GM21529 (cell line): ENCODE measurements around the gene RTL10.

Experiments
- ATAC-seq: cut with Tn5 transposase; IDR thresholded peaks from one replicate; pipeline ENCODE4 v1.9.1; 2021; ENCODE audit not compliant: unreplicated experiment

RTL10 gene

DNA sequence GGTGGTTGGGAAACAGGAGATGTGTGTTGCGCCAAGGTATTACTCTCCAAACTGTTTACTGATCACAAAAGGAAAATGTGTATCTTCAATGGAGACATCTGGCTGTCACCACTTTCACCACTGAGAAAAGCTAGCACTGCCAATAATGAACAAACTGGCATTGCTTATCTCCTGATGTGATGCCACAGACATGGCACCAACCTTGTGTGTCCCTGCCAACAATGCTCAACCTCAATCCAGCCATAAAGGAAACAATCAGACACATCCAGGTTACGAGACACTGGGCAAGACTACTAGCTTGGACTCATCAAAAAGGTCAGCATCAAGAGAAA is 28.1 kb downstream of the RTL10 start:
- ATAC-seq: no peak

DNA sequence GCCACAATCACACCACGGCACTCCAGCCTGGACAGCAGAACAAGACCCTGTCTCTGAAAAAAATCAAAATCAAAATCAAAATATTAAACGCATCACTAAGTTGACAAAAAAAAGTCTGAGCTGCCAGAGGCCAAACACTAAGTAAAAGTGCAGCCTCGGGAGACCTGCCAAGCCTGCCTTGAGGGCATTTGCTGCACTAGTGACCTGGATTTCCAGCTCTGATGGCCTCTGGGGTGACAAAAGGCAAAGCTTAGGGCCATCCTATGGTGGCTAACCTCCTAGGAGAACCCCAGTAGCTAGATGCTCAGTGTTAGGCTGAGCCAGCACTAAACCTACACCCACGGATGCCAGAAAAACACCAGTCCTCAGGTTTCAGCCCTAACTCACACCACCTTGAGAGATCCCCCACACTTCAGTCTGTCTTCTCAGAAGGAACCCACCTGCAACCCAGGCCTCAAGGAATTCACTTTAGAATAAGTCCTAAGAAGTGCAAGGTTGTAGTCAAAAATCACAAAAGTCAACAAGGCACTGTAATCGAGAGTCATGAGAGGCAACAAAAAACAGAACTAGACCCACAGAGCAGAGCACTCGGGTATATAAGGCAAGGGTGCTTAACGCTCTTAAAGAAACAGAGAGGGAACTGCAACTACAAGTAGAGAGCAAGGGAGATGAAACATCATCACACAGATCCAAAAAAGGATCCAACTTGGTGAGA is 28.6 kb downstream of the RTL10 start:
- ATAC-seq: no peak

DNA sequence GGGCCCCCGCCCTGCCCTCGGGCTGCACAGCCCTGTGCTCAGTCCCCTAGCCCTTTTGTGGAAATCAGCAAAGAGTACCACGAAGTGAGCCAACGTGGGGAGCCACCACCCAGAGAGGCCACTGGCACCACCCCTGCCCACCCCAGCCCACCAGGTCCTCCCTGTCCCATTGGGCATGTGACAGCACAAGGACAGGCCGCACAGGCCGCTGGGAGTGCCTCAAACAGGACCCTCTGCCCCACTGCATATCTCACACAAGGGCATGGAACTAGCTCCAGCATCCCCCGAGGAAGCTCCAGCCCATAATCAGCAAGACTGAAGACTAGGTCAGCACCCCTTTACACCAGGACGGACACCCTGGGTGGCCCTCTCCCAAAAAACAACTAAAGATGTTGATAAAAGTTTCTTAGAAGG is 29.7 kb downstream of the RTL10 start:
- no peak for ATAC-seq

DNA sequence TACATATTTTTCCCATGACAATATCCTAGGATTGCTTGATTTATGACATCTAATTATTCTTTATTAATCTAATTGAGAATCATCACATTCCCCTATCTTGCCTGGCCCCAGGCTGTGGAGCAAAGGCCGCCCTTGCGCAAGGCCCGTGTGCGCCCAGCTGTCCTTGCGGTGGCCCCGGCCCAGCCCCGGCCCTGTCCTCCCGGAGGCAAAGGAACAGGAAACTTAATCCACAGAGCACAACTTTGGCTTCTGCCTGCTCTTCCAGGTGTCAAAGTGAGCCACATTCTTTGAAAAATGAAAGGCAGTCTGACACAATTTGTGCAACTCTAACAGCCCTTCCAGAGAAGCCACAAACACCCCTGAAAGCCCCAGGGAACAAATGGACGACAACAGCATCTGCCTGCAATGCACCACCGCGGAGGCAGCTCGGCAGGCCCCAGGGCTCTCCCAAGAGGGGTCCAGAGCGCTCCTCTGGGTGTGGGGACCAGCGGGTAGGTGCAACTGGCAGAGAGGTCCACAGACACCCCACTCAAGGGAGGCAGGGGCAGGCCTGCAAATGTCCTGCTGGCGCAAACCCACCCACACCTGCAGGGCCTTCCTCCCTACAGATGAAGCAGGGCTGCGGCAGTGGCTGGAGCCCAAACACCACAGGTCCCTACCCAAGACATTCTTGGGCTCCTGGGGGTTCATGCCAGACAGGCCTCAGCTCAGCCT is 30.3 kb downstream of the RTL10 start:
- ATAC-seq: no peak

DNA sequence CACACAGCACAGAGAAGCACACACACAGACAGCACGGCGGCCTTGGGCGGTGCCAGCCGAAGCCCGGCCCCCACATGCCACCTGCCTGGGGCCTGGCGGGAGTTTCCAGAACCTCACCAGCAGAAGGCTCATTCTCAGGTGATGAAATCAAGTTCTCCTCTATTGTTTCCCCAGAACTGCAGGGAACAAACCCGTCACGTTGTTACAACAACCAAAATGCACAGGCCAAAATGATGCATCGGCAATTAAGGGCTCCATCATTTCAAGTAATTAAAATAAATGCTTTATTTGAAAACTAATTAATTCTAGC is 30.8 kb downstream of the RTL10 start:
- ATAC-seq: no peak

DNA sequence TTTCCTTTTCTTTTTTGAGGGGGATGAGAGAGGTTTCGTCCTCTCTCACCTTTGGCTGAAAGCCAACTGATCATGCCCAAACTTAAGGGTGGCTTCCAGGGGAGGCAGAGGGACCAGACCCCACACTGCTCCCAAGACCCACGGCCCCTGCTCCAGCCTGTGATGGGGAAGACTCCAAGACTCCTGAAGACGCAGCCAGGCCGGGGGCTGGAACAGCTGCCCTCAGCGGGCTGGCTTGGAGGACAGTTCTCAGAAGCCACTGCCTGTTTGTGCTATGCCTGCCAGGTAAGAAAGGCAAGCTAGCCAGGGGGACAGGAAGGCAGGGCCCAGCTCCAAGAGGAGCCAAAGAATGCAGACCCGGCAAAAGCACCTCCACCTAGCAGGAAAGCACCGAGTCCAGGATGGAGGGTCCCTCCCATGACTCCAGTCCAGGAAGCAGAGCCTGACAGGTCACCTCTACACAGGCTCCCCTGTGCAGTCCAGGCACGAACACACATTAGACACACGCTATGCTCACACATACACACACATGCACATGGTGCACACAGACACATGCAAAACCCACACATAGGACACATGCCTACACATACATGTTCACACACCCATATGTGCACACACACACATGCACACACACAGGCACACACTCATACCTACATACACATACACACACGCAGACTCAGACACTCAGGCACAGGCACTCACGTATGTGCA is 31.3 kb downstream of the RTL10 start:
- ATAC-seq: no peak

DNA sequence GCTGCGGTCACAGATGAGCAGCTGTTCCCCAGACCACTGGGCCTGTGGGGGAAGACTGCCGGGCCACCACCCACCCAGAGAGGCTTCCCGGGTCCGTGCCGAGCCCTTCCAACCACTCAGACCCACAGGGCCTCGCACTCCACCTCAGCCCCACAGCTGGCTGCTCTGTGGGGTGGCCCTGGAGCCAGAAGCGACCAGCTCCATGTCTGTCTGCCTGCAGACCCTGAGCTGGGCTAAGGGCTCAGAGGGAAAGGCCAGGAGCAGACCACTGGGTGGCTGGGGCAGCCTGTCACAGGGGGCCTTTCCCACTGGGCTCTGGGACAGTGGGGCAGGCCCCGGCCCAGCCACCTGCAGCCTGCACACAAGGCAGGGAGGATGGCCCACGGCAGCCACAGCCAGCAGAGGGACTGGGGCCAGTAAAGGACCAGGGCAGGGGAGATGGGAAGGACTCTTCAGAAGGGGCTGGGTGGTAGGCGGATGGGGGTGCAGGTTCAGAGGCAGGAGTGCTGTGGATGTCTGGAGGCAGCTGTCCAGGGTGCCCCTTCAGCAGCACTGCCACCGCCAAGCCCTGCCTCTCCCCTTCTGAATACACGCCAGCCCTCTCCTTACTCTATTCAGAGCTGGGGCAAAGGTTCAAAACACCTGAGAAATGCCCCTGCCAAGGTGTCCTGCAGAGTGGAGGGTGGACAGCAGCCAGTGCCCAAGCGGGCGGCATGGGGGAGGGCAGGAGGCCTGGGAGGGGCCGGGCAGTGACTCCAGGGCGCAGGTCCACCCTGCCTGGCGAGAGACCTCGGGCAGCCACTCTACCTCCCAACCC is 32.2 kb downstream of the RTL10 start:
- no peak for ATAC-seq

DNA sequence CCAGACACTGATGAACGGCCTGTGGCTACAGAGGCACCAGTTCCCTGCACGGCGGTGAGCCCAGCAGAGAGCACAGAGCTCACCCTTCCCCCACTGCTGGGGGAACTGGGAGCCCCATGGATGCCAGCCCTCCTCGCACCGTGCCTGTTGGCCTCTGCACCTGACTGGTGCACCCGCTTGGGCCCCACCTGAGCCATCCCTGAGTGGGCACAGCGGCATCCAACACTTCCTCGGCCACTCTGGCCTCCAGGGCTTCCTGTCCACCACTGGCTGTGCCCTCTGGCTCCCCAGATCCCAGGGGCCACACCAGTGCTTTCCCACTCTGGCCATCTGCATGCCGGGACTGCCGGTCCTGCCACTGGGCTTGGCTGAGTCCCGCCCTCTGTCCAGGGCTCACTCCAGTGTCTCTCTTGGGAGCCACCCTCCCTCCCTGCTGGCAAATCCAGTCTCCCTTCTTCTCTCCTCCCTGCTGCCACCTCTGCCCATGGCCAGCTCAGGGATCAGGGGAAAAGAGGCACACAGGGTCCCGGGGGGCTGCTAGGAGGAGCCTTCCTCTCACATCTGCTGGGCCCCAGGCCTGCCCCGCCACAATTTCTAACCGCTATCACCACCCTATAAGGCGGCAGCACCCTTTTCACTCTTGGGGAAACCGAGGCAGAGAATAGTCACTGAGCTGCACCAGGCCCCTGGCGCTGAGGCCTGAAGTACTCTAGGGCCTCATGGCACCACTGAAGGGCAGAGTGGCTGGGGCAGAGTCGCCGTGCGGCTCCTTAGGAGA is 33.0 kb downstream of the RTL10 start:
- no peak for ATAC-seq

DNA sequence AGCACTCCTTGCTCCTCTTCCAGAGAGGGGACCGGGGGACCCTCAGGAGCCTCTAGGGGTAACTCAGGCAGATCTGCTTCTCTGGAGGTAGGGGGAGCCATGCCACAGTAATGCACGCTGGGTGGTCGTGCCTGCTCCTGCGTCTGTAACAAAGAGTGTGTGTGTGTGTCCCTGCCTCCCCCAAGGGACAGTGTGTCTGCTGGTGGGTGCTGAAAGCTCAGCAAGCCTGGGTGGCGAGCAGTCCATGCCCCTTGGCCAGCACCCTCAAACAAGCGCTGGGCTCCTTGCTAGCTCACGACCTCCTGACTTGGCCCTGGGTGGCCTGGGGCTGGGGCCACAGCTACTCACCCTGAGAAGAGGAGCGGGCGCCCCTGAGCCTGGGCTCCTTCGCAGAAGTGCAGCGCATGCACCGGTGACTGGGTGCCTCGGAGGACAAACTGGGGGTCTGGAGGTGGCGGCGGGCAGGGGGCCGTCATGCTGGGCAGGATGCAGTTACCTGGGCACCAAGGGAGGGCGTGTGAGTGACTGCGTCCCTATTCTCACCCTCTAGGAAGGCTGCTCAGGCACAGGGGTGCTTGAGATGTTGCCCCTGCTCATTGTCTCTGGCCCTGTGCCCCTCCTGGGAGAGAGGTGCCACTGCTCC is 33.7 kb downstream of the RTL10 start:
- ATAC-seq: no peak

DNA sequence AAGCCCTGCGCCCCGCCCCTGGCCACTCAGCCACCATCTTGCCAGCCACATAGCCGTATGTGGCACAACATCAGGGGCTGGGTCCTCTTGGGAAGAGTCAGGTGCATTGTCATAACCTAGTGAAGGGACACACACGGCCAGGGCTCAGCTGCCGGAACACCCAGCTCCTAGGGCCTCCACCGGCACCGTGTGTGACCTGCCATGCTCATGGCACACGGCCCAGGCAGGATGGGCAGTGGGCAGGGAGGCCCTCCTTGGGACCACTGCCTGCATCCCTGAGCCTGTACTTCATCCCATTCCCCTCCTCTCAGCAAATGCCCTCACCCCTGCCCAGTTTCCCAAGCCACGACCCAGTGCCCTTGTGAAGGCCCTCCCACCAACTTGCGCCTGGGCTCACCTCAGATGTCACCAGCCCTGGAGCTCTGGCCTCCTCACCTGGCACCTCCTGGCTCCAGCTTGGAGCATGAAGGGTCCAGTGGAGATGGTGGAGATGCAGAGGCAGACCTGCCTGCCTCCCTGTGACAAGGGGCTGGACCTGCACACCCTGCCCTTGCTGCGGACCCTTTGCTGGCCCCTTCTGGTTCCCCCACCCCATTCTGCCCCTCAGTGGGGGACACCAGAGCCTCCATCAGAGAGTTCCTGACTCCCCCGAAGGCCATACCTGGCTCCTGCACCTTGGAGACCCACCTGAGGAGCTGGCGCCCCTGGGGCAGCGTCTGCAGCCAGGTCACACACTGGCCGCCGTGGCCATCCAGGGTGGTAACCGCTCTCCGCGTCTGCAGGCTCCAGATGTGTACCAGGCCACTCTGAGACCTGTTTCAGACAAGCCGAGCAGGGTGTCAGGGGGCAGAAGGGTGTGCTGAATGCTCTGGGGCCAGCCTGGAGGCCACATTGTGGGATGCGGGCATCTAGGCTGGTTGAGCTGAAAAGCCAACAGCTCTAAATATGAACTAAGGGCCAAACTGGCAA is 34.5 kb downstream of the RTL10 start:
- ATAC-seq: no peak

DNA sequence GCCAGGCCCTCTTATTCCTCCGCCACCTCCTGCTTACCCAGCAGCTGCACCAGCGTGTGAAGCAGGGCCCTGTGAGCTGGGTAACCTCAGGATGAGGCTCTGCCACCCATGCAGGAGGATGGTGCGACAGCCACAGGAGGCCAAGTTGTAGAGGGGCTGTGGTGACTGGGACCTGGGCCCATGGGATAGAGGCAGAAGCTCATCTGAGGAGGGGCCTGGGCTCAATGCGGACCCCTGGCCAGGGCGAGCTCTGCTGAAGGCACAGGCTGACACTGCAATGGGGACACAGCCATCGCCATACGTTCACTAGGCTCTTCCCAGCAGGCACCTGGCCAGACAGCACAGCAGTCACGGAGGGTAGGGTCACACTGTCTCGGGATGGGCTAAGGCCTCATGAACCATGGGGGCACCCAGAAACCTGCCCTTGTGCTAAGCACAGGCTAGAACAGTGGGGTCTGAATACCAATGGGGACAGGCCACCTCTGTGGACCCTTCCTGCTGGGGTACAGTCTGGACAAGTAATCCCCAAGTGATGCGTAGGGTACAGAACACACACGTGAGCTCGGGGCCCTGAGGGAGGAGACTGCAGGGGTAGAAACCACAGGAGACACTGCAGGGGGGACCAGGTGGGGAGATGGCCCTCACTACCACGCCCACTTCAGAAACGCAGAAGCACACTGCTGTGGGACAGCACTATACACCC is 35.3 kb downstream of the RTL10 start:
- no peak for ATAC-seq

DNA sequence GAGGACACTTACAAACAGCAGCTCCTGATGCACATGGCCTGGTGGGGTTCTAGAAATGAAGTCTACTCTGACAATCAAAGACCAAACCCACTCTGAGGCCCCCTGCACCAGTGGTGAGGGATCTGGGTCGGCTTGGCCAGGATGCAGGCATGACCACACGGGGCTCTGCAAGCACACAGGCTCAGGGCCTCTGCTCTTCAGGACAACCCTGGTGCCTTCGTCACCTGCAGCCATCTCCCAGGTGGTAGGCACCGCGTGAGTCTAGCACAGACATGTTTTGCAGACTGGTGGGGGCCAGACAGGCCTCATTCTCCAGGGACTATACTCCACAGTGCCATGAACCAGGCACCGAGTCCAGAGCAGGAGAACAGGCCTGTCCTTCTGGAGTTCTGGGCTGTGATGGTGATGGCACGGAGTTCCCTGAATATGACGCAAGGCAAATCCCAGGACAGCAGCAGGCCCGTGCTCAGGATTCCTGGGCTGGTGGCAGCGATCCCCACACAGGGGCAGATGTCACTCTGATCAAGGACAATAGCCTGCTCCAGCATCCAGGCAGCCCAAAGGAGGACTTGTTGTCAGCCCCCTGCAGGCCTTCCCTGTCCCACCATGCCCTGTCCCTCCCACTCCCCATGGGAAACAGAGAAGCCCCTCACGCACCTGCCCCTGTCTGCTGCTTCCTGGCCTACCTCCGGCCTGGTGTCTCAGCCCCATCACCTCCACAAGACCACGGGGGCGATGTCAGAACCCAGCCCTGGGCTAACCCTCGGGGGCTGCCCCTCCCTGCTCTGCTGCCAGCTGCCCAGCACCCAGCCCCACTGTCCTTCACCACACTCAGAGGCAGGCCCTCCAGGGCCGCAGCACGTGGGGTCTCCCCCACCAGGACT is 36.1 kb downstream of the RTL10 start:
- no peak for ATAC-seq

DNA sequence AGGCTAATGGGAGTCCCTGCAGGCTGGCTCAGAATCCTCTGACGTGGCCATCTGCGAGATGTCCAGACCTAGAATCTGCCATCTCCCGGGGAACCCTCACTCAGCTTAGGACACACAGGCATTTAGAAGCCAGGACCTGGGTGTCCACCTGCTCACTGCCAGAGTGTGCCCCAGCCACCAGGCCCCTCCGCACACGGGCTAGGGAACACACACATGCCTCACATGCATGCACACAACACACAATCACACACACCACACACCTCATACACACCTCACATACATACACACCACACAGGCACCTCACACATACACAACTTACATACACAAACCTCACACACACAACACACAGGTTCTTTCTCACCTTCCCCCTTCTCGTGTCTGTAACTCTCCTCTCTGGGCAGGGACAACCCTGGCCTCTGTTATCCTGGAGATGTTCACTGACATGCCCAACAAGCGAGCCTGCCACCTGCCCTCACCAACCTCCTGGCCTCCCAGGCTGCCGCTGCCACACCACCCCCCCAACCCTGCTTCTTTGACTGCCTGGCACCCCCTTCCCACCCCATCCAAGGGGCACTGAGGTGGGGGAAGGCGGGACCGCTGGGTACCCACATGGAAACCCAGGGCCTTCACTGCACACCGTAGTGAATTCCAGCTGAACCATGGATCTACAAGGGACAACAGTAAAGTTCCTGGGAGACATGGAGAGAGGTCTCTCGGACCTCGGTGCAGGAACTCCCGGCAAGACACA is 38.1 kb downstream of the RTL10 start:
- no peak for ATAC-seq

DNA sequence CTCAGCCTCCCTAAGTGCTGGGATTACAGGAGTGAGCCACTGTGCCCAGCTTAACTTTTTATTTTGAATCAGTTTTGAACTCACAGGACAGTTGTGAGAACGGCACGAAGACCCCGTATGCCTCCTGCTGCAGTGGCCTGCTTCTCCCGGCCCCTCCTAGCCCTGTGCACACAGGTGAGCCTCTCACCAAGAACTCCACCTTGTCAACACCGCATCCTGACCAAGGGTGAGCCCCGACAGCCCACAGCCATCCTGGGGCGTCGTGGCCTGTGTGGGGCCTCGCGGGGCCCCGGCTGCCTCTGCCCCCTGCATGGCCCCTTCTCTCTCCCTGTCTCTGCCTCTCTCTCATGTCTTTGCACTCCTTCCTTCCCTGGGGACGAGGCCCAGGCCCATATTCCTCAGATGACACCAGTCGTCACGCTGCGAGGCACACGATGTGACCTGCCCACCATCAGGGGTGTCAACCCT is 38.8 kb downstream of the RTL10 start:
- ATAC-seq: no peak

DNA sequence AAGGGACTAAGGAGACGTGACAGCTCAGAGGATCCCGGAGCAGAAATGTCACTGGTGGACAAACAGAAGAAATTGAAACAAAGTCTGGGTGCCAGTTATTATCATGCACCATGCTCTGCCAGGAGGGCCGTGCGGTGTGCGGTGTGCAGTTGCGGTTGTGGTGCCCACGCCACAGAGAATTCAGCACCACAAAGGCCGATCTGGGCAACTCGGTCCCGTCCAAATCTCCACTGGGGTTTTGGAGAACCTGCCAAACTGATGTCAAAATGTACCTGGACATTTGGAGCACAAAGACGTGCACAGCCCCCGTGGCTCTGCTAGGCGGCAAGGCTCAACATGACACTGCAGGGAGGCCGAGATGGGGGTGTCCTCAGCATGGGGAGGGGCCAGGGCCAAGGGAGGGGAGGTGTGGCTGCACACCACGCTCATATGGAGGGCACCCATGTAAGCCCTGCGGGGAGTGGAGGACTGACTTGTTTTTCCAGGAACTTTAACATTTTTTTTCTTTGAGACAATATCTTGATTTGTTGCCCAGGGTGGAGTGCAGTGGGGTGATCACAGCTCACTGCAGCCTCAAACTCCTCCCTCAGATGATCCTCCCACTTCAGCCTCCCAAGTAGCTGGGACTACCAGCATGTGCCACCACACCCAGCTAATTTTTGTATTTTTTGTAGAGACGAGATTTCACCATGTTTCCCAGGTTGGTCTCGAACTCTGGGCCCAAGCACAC is 39.4 kb downstream of the RTL10 start:
- ATAC-seq: no peak

DNA sequence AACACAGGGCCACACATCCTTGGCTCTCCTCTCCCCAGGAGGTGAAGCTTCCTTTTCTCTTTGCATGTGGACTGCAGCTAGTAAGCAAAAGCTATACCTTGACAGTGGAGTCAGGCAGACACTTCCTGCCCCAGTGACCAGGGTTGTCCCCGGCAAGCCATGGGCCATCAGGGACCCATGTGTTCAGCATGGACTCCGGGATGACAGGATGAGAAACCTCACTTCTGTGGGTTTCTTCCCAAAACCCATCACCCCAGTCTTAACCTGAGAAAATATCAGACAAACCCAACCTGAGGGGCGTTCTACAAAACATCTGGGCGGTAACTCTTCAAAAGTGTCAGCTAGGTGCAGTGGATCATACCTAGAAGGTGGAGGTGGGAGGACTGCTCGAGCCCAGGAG is 40.2 kb downstream of the RTL10 start:
- ATAC-seq: no peak
